IPS-NIHi7 (cell line): ENCODE measurements around the gene CT45A8.
"Not testable (repeated sequence)": the region's sequence is repeated elsewhere in the genome, so short reads cannot be mapped to it uniquely, and the experiment has no call there.

Experiments used
- DNase-seq: peaks from one replicate; pipeline ENCODE4 v3.0.0; 2012; ENCODE audit warnings: mixed read lengths; ENCODE audit errors: extremely low spot score

CT45A8 gene, protein sequence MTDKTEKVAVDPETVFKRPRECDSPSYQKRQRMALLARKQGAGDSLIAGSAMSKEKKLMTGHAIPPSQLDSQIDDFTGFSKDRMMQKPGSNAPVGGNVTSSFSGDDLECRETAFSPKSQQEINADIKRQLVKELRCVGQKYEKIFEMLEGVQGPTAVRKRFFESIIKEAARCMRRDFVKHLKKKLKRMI

DNA sequence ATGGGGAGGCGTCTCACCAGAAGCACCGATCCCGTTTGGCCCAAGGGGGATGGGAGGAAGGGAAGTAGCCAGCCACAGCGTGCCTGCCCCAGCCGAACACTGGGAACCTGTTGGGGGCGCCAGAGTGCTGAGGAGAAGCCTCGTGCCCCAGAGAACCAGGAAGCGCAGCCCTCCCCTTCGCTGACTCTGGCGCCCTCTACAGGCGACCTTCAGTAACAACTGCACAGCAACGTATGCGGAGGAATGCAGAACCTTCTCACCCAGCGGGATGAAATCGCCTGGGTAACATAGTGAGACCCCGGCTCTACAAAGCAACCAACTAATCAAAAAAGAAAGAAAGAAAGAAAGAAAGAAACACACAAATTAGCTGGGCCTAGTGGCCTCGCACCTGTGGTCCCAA lies at the start of gene CT45A8:
Gene CT45A8 (minus strand): TSS at position 101 of the 400 bp plus-strand sequence. CDS start 3,755 bp downstream, outside the sequence.
- DNase-seq: not testable (repeated sequence)

DNA sequence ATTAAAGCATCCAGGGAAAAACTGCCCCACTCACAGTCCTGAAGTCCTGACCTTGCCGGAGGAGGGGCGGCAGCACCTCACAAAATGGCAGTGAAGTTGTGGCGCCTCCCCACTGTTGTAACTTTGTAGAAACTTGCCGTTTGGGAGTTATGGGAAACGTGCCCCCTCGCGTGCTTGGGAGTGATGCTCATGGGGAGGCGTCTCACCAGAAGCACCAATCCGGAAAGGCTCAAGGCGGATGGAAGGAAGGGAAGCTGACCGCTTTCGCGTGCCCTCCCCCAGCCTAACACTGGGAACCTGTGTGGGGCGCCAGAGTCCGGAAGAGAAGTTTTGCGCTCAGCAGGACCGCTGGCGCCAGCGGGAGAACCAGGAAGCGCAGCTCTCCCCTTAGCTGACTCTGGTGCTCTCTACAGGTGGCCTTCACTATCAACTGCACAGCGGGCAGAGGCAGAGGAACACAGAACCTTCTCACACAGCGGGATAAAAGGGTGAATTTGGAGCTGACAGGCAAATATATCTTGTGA lies 39.0 kb upstream of the CT45A8 start, which contains the start of the genes CT45A10 and SAGE1:
Gene CT45A10 (minus strand): TSS at position 151 of the 524 bp plus-strand sequence. CDS start 8,100 bp downstream, outside the sequence.
Gene SAGE1 (plus strand): TSS at position 423 of the 524 bp plus-strand sequence. CDS start 2,527 bp downstream, outside the sequence.
- no peak for DNase-seq

DNA sequence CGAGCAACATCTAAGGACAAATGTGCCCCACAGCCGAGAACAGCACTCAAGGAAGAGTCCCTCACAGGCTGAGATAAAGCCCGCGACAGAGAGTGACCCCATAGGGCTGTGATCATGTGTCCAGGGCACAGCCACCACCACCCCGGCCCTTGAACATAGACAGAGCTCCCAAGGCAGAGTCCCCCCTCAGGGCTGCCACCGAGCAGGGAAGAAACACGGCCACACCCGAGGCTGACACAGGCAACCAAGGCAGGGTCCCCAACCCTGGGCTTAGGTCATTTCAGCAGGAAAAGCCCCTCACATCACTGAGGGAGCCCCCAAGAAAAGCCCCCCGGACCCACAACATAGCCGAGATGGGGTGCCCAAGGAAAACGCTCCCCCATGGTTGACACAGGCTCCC lies 38.4 kb upstream of the CT45A8 start:
- no peak for DNase-seq

DNA sequence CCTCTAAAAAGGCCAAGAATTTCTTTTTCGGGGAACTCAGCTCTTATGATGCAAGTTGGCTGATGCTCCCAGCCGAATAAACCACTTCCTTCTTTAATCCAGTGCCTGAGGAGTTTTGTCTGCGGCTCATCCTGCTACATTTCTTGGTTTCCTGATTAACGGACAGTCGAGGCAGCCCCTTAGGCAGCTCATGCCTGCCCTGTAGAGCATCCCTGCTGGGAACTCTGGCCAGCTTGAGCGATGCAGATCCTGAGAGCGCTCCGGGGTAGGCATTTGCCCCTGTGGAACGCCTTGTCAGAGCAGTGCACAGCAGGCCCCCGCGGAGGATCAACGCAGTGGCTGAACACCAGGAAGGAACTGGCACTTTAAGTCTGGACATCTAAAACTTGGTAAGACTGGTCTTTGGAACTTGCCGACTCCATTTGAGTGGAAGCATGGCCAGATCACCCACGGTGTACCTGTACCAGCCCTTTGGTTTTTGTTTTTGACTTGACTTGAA lies 35.8 kb upstream of the CT45A8 start:
- no peak for DNase-seq

DNA sequence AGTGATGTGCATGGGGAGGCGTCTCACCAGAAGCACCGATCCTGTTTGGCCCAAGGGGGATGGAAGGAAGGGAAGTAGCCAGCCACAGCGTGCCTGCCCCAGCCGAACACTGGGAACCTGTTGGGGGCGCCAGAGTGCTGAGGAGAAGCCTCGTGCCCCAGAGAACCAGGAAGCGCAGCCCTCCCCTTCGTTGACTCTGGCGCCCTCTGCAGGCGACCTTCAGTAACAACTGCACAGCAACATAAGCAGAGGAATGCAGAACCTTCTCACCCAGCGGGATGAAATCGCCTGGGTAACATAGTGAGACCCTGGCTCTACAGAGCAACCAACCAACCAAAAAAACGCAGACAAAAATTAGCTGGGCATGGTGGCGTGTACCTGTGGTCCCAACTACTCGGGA lies 34.6 kb upstream of the CT45A8 start:
- not testable (repeated sequence) for DNase-seq

DNA sequence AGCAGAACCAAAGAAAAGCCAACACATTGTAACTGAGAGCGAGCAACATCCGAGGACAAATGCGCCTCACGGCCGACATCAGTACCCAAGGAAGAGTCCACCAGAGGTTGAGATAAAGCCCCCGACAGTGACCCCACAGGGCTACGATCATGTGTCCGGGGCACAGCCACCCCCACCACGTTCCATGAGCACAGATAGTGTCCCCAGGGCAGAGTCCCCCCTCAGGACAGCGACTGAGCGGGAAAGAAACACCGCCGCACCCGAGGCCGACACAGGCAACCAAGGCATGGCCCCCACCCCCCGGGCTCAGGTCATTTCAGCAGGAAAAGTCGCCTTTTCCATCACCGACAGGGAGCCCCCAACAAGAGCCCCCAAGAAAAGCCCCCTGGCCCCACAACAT lies 33.9 kb upstream of the CT45A8 start:
- DNase-seq: not testable (repeated sequence)

DNA sequence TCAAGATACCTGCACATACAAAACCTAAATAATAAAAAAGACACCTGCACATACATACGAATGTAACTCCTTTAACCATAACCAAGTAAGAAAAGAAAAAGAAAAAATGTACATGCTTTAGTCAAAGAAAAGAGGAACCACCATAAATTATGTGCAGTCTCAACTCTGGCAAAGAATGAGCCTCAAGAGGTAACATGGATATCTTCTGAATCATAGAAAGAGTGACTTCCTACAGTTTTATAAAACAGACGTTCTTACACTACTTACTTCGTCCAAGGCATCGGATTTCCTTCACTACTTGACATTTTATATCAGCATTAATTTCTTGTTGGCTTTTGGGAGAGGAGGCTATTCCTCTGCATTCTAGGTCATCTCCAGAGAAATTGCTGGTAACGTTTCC lies 28.4 kb upstream of the CT45A8 start:
- not testable (repeated sequence) for DNase-seq

DNA sequence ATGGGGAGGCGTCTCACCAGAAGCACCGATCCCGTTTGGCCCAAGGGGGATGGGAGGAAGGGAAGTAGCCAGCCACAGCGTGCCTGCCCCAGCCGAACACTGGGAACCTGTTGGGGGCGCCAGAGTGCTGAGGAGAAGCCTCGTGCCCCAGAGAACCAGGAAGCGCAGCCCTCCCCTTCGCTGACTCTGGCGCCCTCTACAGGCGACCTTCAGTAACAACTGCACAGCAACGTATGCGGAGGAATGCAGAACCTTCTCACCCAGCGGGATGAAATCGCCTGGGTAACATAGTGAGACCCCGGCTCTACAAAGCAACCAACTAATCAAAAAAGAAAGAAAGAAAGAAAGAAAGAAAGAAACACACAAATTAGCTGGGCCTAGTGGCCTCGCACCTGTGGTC lies 17.4 kb upstream of the CT45A8 start, which contains the start of gene CT45A9:
Gene CT45A9 (minus strand): TSS at position 101 of the 400 bp plus-strand sequence. CDS start 3,751 bp downstream, outside the sequence.
- not testable (repeated sequence) for DNase-seq

DNA sequence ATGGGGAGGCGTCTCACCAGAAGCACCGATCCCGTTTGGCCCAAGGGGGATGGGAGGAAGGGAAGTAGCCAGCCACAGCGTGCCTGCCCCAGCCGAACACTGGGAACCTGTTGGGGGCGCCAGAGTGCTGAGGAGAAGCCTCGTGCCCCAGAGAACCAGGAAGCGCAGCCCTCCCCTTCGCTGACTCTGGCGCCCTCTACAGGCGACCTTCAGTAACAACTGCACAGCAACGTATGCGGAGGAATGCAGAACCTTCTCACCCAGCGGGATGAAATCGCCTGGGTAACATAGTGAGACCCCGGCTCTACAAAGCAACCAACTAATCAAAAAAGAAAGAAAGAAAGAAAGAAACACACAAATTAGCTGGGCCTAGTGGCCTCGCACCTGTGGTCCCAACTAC lies 17.2 kb downstream of the CT45A8 start, which contains the start of gene CT45A7:
Gene CT45A7 (minus strand): TSS at position 101 of the 400 bp plus-strand sequence. CDS start 3,747 bp downstream, outside the sequence.
- not testable (repeated sequence) for DNase-seq

DNA sequence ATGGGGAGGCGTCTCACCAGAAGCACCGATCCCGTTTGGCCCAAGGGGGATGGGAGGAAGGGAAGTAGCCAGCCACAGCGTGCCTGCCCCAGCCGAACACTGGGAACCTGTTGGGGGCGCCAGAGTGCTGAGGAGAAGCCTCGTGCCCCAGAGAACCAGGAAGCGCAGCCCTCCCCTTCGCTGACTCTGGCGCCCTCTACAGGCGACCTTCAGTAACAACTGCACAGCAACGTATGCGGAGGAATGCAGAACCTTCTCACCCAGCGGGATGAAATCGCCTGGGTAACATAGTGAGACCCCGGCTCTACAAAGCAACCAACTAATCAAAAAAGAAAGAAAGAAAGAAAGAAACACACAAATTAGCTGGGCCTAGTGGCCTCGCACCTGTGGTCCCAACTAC lies 34.4 kb downstream of the CT45A8 start, which contains the start of gene CT45A2:
Gene CT45A2 (minus strand): TSS at position 101 of the 400 bp plus-strand sequence. CDS start 3,747 bp downstream, outside the sequence.
- DNase-seq: not testable (repeated sequence)

DNA sequence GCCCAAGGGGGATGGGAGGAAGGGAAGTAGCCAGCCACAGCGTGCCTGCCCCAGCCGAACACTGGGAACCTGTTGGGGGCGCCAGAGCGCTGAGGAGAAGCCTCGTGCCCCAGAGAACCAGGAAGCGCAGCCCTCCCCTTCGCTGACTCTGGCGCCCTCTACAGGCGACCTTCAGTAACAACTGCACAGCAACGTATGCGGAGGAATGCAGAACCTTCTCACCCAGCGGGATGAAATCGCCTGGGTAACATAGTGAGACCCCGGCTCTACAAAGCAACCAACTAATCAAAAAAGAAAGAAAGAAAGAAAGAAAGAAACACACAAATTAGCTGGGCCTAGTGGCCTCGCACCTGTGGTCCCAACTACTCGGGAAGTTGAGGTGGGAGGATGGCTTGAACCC lies 51.7 kb downstream of the CT45A8 start, which contains the start of gene CT45A6:
Gene CT45A6 (minus strand): TSS at position 101 of the 400 bp plus-strand sequence. CDS start 3,794 bp downstream, outside the sequence.
- DNase-seq: not testable (repeated sequence)
